HL-60 (cell line): Measurements from ENCODE around the gene LY6G5C.

ENCODE experiments used
- DNase-seq, 2 experiments: peaks; one replicate each; pipeline ENCODE4 v3.0.0-alpha.2; 2010 to 2020; ENCODE audit warnings: low read depth in 1 of 2, low spot score in 1 of 2
- H3K27ac ChIP-seq: fragments of 250-450 bp; sonication (Bioruptor Pico); replicated peaks from 2 replicates; pipeline ENCODE4 v1.5.1; 2020; ENCODE audit warnings: mild to moderate bottlenecking, moderate library complexity
- H3K27me3 ChIP-seq: fragments of 250-450 bp; sonication (Bioruptor Pico); 2 replicates; pipeline ENCODE4 v1.5.1; 2021; ENCODE audit warnings: mild to moderate bottlenecking, moderate library complexity; ENCODE audit not compliant: insufficient read depth, poor library complexity, severe bottlenecking
- H3K4me3 ChIP-seq: replicated peaks from 2 replicates; pipeline ENCODE4 v1.5.1; 2011; ENCODE audit warnings: mild to moderate bottlenecking, control low read depth, low read length; ENCODE audit not compliant: insufficient read depth
- CTCF ChIP-seq: IDR thresholded peaks from one replicate; pipeline ENCODE4 v1.5.1; 2011; ENCODE audit warnings: low read length, control low read depth, inconsistent platforms; ENCODE audit not compliant: insufficient read depth
- GABPA ChIP-seq: IDR thresholded peaks from 2 replicates; pipeline ENCODE4 v1.6.1; 2012; ENCODE audit warnings: low read depth
- POLR2AphosphoS5 ChIP-seq: IDR thresholded peaks from 2 replicates; pipeline ENCODE4 v1.6.1; 2012; ENCODE audit warnings: low read depth
- REST ChIP-seq: IDR thresholded peaks from 2 replicates; pipeline ENCODE4 v1.6.1; 2012; ENCODE audit warnings: low read depth; ENCODE audit not compliant: insufficient replicate concordance
- SPI1 ChIP-seq: IDR thresholded peaks from 2 replicates; pipeline ENCODE4 v1.6.1; 2012; ENCODE audit warnings: low read depth, mild to moderate bottlenecking, borderline replicate concordance

LY6G5C gene

GRCh38 chr6:31691078-31691463 is 10.2 kb upstream of the LY6G5C start:
- no peaks in the 10 kb centered on the region for H3K27me3 ChIP-seq
- no peak overlapping the region for H3K27ac ChIP-seq
- DNase-seq: no peak
- TF ChIP-seq POLR2AphosphoS5 (no peak), CTCF (no peak), GABPA (no peak), REST (no peak), SPI1 (no peak)
- no peak overlapping the region for H3K4me3 ChIP-seq

- Histone ChIP-seq H3K4me3 (no peak overlapping the region), H3K27ac (no peak overlapping the region), H3K27me3 (no peaks in the 10 kb centered on the region)
- TF ChIP-seq POLR2AphosphoS5: no peak
- no peak for TF ChIP-seq REST
- no peak for TF ChIP-seq GABPA
- no peak for TF ChIP-seq CTCF
- no peak for TF ChIP-seq SPI1
- no peak for DNase-seq
These were observed 9.6 kb upstream of the LY6G5C start for GRCh38 chr6:31690231-31691077.

- Histone ChIP-seq H3K4me3 (no peak overlapping the region), H3K27me3 (no peaks in the 10 kb centered on the region), H3K27ac (no peak overlapping the region)
- peak; percentile 35 for TF ChIP-seq CTCF
- TF ChIP-seq GABPA: no peak
- DNase-seq: no peak
These were observed 8.6 kb upstream of the LY6G5C start for GRCh38 chr6:31689249-31690110.
